ENCODE measurements around the gene KPNA6. TPM values are rescaled to one million over a fixed set of nuclear protein-coding genes. Genes with fewer than 3 reads are reported as not detected.
A peak's percentile ranks its signal among the peaks of the same experiment; 100 is the strongest.

KPNA6 gene
- total and polyA plus RNA-seq, 9 of the 15 experiments (the other 6 are each of a cell fraction or from before 2014, with no cell fraction given): 20.1 to 54.6 (median 32.2) TPM

DNA sequence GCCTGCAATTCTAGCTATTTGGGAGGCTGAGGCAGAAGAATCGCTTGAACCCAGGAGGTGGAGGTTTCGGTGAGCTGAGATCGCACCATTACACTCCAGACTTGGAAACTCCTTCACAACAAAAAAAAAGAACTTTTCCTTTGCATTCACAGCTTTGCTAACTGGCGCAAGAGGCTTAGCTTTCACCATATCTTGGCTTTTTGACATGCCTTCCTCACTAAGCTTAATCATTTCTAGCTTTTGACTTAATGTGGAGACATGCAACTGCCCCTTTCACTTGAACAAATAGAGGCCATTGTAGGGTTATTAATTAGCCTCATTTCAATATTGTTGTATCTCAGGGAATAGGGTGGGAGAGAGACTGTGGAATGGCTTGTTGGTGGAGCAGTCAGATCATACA, 8.7 kb downstream of the KPNA6 start:
- peaks cover 7% of the 10 kb centered on the region for H3K9me1 ChIP-seq (ENCODE audit: control insufficient read depth, insufficient read depth, low read length)
- H2AFZ ChIP-seq (ENCODE audit: low read depth, low read length): no peak overlapping the region
- BruUV-seq (replicated peaks): no TSS peak
- H3K4me2 ChIP-seq (ENCODE audit: insufficient read depth, low read length): no peak overlapping the region
- no peak for ATAC-seq
- 91% methylated on average over 4 of the region's 4 CpGs for WGBS (ENCODE audit: insufficient coverage, low coverage, missing lambda C conversion rate)
- H3K9ac ChIP-seq (ENCODE audit: insufficient read depth in 1 of 2, low read depth in 2 of 2, low read length in 2 of 2): peak overlapping the region in 1 of 2 experiments; percentile 41; a peak in 1 of 4 replicates
- POLR2A ChIA-PET: interaction anchor here (0.8 to 12.7 kb wide), 2 partner anchors 8 to 9 kb away, joined by 3 to 209 read pairs; partner anchors contain the start of gene KPNA6
- peaks cover 38% of the 10 kb centered on the region for H3K36me3 ChIP-seq (ENCODE audit: control insufficient read depth, insufficient read depth, low read length)
- peaks cover 23 to 32% of the 10 kb centered on the region in 2 experiments for H3K4me1 ChIP-seq (replicated peaks in 1 of 2; ENCODE audit: control insufficient read depth in 2 of 2, insufficient read depth in 2 of 2, low read length in 2 of 2)
- CTCF ChIA-PET (ENCODE audit: low intra/inter-chr PET ratio): no interaction called here
- H4K20me1 ChIP-seq (replicated peaks; ENCODE audit: control insufficient read depth, insufficient read depth, low read length): peaks cover 19% of the 10 kb centered on the region
- no peak overlapping the region for H3K4me3 ChIP-seq
- H3K9me3 ChIP-seq (replicated peaks; ENCODE audit: control insufficient read depth, insufficient read depth, low read depth, low read length): no peaks in the 10 kb centered on the region
- H3K27me3 ChIP-seq (ENCODE audit: control insufficient read depth in 2 of 2, insufficient read depth in 2 of 2, low read length in 2 of 2): no peaks in the 10 kb centered on the region
- intact Hi-C loops (cut with micrococcal nuclease) (no loop called here), in situ Hi-C loops (cut with MboI) (no loop called here)
- no peak for DNase-seq (ENCODE audit: extremely low read depth in 1 of 4, low spot score in 3 of 4)
- H3K79me2 ChIP-seq (ENCODE audit: control insufficient read depth, insufficient read depth, low read length): peaks cover 94% of the 10 kb centered on the region
- FAIRE-seq: no peak
- no peak overlapping the region for H3K27ac ChIP-seq (ENCODE audit: extremely low read depth, low read depth, low read length)
- TF ChIP-seq, protein P1, sequence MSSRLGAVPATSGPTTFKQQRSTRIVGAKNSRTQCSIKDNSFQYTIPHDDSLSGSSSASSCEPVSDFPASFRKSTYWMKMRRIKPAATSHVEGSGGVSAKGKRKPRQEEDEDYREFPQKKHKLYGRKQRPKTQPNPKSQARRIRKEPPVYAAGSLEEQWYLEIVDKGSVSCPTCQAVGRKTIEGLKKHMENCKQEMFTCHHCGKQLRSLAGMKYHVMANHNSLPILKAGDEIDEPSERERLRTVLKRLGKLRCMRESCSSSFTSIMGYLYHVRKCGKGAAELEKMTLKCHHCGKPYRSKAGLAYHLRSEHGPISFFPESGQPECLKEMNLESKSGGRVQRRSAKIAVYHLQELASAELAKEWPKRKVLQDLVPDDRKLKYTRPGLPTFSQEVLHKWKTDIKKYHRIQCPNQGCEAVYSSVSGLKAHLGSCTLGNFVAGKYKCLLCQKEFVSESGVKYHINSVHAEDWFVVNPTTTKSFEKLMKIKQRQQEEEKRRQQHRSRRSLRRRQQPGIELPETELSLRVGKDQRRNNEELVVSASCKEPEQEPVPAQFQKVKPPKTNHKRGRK (tag; IDR thresholded peaks at IDR 0.05): no peak
- TF ChIP-seq, protein P2, sequence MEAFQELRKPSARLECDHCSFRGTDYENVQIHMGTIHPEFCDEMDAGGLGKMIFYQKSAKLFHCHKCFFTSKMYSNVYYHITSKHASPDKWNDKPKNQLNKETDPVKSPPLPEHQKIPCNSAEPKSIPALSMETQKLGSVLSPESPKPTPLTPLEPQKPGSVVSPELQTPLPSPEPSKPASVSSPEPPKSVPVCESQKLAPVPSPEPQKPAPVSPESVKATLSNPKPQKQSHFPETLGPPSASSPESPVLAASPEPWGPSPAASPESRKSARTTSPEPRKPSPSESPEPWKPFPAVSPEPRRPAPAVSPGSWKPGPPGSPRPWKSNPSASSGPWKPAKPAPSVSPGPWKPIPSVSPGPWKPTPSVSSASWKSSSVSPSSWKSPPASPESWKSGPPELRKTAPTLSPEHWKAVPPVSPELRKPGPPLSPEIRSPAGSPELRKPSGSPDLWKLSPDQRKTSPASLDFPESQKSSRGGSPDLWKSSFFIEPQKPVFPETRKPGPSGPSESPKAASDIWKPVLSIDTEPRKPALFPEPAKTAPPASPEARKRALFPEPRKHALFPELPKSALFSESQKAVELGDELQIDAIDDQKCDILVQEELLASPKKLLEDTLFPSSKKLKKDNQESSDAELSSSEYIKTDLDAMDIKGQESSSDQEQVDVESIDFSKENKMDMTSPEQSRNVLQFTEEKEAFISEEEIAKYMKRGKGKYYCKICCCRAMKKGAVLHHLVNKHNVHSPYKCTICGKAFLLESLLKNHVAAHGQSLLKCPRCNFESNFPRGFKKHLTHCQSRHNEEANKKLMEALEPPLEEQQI (IDR thresholded peaks at IDR 0.05): no peak
- TF ChIP-seq ZSCAN32 (CRISPR knock-in tag; IDR thresholded peaks at IDR 0.05): no peak
- TF ChIP-seq MAFF (IDR thresholded peaks at IDR 0.05; ENCODE audit: low read length): no peak
- TF ChIP-seq ZNF239 (CRISPR knock-in tag; IDR thresholded peaks at IDR 0.05): no peak
- no peak for TF ChIP-seq PCBP2 (IDR thresholded peaks at IDR 0.05; ENCODE audit: low read depth, low read length, poor library complexity, severe bottlenecking)
- TF ChIP-seq POLR2G (IDR thresholded peaks at IDR 0.05; ENCODE audit: low read depth, low read length): no peak
- no peak for TF ChIP-seq RBM39 (optimal IDR thresholded peaks at IDR 0.05; ENCODE audit: low read depth, low read length)
- no peak for TF ChIP-seq SPI1 (IDR thresholded peaks at IDR 0.05; ENCODE audit: borderline replicate concordance, low read depth, low read length)
- no peak for TF ChIP-seq GATAD2A (IDR thresholded peaks at IDR 0.05)
- TF ChIP-seq HDGF (IDR thresholded peaks at IDR 0.05): no peak
- TF ChIP-seq JUND (IDR thresholded peaks at IDR 0.05; ENCODE audit: borderline replicate concordance, low read depth, low read length): no peak
- TF ChIP-seq JUND (tag; IDR thresholded peaks at IDR 0.05; ENCODE audit: borderline replicate concordance, low read depth, low read length): no peak
- no peak for TF ChIP-seq ZNF592 (IDR thresholded peaks at IDR 0.05)
- no peak for TF ChIP-seq ZNF347 (CRISPR knock-in tag; IDR thresholded peaks at IDR 0.05; ENCODE audit: low read depth)
- no peak for TF ChIP-seq TBP (optimal IDR thresholded peaks at IDR 0.05; ENCODE audit: low read depth, low read length)
